Endometrial microvascular endothelial cells (primary cell): ENCODE measurements around the gene TMEM156. TPM values are rescaled to one million over a fixed set of nuclear protein-coding genes. Genes with fewer than 3 reads are reported as not detected.
"Not testable (repeated sequence)": the region's sequence is repeated elsewhere in the genome, so short reads cannot be mapped to it uniquely, and the experiment has no call there.

Experiments
- in situ Hi-C: cut with HindIII; loops from 2 replicates; pipeline ENCODE4 v1.10.0; 2017; ENCODE audit warnings: low sequenced_read_pairs, low pct_unique_long_range_greater_than_20kb; ENCODE audit errors: inconsistent ontology term
- total RNA-seq: library from RNA; depleted of rRNA; stranded (reverse); fragments of >200 nt; gene quantifications from one replicate; pipeline ENCODE4 v1.2.3, GENCODE V29; 2015; ENCODE audit errors: inconsistent ontology term

The TMEM156 gene
- total RNA-seq, 1 donor from 2014 or later, result 4.7 TPM

GRCh38 chr4:38941906-38942305 lies 90.3 kb downstream of the TMEM156 start:
- in situ Hi-C loops, result not testable (repeated sequence)

- in situ Hi-C loops, result no loop called here
Observed at GRCh38 chr4:38940476-38940875, 91.7 kb downstream of the TMEM156 start.

- in situ Hi-C loops, result no loop called here
Observed at GRCh38 chr4:38939165-38939564, 93.0 kb downstream of the TMEM156 start.

GRCh38 chr4:38935391-38936073 lies 96.7 kb downstream of the TMEM156 start:
- in situ Hi-C loops, result no loop called here

- in situ Hi-C loops, result no loop called here
Observed at GRCh38 chr4:38931125-38931524, 101.1 kb downstream of the TMEM156 start.

GRCh38 chr4:38930707-38931106 lies 101.5 kb downstream of the TMEM156 start:
- in situ Hi-C loops, result no loop called here

- in situ Hi-C loops, result no loop called here
Observed at GRCh38 chr4:38930204-38930603, 102.0 kb downstream of the TMEM156 start.

- in situ Hi-C loops, result no loop called here
Observed at GRCh38 chr4:38928974-38929373, 103.2 kb downstream of the TMEM156 start.

- in situ Hi-C loops, result no loop called here
Observed at GRCh38 chr4:38928568-38928967, 103.6 kb downstream of the TMEM156 start.

- in situ Hi-C loops, result no loop called here
Observed at GRCh38 chr4:38926896-38927295, 105.3 kb downstream of the TMEM156 start.

GRCh38 chr4:38925492-38926413 lies 106.5 kb downstream of the TMEM156 start:
- in situ Hi-C loops, result no loop called here

GRCh38 chr4:38924353-38924752 lies 107.9 kb downstream of the TMEM156 start:
- in situ Hi-C loops, result no loop called here

GRCh38 chr4:38923746-38924145 lies 108.5 kb downstream of the TMEM156 start:
- in situ Hi-C loops, result no loop called here

- in situ Hi-C loops, result no loop called here
Observed at GRCh38 chr4:38921151-38921550, 111.1 kb downstream of the TMEM156 start.

- in situ Hi-C loops, result no loop called here
Observed at GRCh38 chr4:38920677-38921076, 111.5 kb downstream of the TMEM156 start.

GRCh38 chr4:38920186-38920585 lies 112.0 kb downstream of the TMEM156 start:
- in situ Hi-C loops, result no loop called here

- in situ Hi-C loops, result no loop called here
Observed at GRCh38 chr4:38919494-38919893, 112.7 kb downstream of the TMEM156 start.

GRCh38 chr4:38917481-38918025 lies 114.7 kb downstream of the TMEM156 start:
- in situ Hi-C loops, result no loop called here
